ENCODE results near the gene ECHDC1.

The ECHDC1 gene

DNA sequence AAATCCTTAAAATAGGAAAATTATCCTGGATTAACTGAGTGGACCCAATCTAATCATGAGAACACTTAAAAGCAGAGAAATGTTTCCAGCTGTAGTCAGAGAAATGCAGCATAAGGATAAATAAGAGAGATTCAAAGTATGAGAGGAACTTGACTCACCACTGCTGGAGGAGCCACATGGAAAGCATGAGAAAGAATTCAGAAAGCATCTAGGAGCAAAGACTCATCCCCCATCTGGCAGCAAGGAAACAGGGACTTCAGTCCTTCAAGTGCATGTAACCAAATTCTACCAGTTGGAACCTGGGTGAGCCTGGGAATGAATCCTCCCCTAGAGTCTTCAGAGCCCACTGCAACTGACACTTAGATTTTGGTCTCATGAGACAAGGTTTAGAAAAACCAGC is 43.0 kb downstream of the ECHDC1 start:
- no peaks in the 10 kb centered on the region; the same call in 1 of the 2 replicates for H3K36me3 ChIP-seq (ENCODE audit: insufficient read depth, low read depth, low read length)

DNA sequence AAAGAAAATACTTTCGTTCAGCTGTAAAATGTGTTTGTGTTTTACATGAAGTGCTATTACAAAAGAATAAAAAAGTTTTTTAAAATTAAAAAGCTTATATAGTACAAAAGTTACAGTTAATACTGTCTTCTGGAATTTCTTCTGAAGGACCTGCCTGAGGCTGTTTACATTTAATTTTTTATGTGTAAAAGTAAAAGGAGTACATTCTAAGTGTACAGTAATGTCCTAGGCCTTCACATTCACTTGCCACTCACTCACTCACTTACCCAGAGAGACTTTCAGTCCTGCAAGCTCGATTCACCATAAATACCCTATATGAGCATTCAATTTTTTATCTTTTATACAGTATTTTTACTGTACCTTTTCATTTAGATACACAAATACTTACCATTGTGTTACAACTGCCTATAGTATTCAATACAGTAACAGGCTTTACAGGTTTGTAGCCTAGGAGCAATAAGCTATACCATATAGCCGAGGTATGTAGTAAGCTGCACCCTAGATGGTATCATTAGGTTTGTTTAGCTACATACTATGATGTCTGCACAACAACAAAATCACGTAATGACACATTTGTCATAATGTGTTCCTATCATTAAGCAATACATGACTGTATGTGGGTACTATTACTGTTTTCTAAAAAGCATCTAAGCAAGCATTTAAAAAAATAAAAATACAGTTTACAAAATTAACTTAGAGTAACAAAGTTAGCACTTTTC is 43.7 kb downstream of the ECHDC1 start:
- no peak overlapping the region for H3K9ac ChIP-seq (ENCODE audit: low read depth, low read length)
- H3K9me3 ChIP-seq (ENCODE audit: insufficient read depth, low read depth, low read length): no peaks in the 10 kb centered on the region
- no peaks in the 10 kb centered on the region for H3K27me3 ChIP-seq (ENCODE audit: insufficient read depth, low read length)

More for the DNA sequence above, 43.0 kb downstream of the ECHDC1 start:
- Histone ChIP-seq H3K27me3 (ENCODE audit: insufficient read depth, low read length) (no peaks in the 10 kb centered on the region), H3K9me3 (ENCODE audit: insufficient read depth, low read depth, low read length) (no peaks in the 10 kb centered on the region), H3K27ac (ENCODE audit: low read length) (no peak overlapping the region), H3K4me1 (ENCODE audit: insufficient read depth, low read length) (0 out of 2 replicates have a peak, but pooled peaks cover 3% of the 10 kb centered on the region), H3K9ac (ENCODE audit: low read depth, low read length) (no peak overlapping the region), H3K4me3 (ENCODE audit: low read length) (no peak overlapping the region)

DNA sequence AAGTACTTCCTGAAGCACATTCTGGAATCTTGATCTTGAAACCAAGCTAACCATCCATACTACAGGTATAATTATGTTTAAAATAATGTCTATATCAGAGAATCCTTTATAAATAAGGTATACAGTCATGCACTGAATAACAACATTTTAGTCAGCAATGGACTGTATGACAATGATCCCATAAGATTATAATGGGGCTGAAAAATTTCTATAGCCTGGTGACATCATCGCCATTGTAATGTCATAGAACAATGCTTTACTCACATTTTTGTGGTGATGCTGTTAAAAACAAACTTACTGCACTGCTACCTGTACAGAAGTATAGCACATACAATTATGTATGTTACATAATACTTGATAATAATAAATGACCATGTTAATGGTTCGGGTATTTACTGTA is 44.9 kb downstream of the ECHDC1 start:
- Histone ChIP-seq H3K27ac (ENCODE audit: low read length) (no peak overlapping the region), H3K9ac (ENCODE audit: low read depth, low read length) (no peak overlapping the region), H3K4me1 (ENCODE audit: insufficient read depth, low read length) (0 out of 2 replicates have a peak, but pooled peaks cover 3% of the 10 kb centered on the region), H3K36me3 (ENCODE audit: insufficient read depth, low read depth, low read length) (no peaks in the 10 kb centered on the region; the same call in 1 of the 2 replicates), H3K4me3 (ENCODE audit: low read length) (no peak overlapping the region), H3K27me3 (ENCODE audit: insufficient read depth, low read length) (no peaks in the 10 kb centered on the region), H3K9me3 (ENCODE audit: insufficient read depth, low read depth, low read length) (no peaks in the 10 kb centered on the region)

More for the DNA sequence above, 43.7 kb downstream of the ECHDC1 start:
- 0 out of 2 replicates have a peak, but pooled peaks cover 3% of the 10 kb centered on the region for H3K4me1 ChIP-seq (ENCODE audit: insufficient read depth, low read length)
- no peak overlapping the region for H3K4me3 ChIP-seq (ENCODE audit: low read length)
- no peaks in the 10 kb centered on the region; the same call in 1 of the 2 replicates for H3K36me3 ChIP-seq (ENCODE audit: insufficient read depth, low read depth, low read length)
- H3K27ac ChIP-seq (ENCODE audit: low read length): no peak overlapping the region

DNA sequence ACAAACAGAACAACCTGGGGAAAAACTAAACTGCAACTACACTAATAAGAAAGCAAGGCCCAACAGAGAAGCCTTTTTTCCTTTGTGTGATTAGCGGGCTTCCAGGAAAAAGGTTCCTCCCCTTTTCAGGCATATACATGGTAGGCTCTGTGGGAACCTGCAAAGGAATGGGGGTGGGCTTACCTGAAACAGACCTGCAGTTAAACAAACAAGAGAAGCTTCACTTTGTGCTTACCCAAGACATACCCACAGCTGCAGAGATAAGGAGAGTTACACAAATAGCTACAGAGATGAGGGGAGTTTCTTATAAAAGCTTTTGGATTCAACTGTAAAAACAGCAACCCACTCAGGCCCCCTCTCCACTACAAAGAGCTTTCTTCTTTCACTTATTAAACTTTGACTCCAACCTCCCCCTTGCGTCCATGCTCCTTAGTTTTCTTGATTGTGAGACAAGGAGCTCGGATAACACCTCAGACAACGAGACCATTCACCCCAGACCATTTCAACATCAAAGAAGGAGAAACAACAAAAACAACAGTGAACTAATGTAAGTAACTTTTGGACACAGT is 45.8 kb downstream of the ECHDC1 start:
- no peak overlapping the region; the same call in 1 of the 2 replicates for H3K4me3 ChIP-seq (ENCODE audit: low read length)
- no peak overlapping the region for H3K27ac ChIP-seq (ENCODE audit: low read length)
- no peaks in the 10 kb centered on the region; the same call in 1 of the 2 replicates for H3K36me3 ChIP-seq (ENCODE audit: insufficient read depth, low read depth, low read length)
- 0 out of 2 replicates have a peak, but pooled peaks cover 3% of the 10 kb centered on the region for H3K4me1 ChIP-seq (ENCODE audit: insufficient read depth, low read length)
- no peaks in the 10 kb centered on the region for H3K27me3 ChIP-seq (ENCODE audit: insufficient read depth, low read length)
- H3K9me3 ChIP-seq (ENCODE audit: insufficient read depth, low read depth, low read length): no peaks in the 10 kb centered on the region
- no peak overlapping the region; the same call in 1 of the 2 replicates for H3K9ac ChIP-seq (ENCODE audit: low read depth, low read length)

DNA sequence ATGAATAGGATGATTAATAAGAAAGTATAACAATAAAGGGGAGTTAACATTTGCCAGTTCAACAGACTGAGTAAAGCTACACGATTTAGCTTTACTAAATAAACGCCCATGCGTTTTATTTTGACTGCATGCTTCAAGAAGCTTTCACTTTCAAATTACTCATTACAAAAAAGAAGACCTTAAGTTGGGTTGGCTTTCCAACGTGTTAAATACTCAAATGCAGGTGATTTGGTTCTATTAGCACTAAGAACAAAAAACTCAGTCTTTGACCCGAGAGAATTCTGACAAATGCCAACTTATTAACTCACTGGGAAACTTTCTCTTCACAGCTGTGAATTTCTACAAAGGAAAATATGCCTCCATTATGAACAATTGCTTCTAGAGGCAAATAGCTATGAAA is 51.9 kb downstream of the ECHDC1 start:
- Histone ChIP-seq H3K9ac (ENCODE audit: low read depth, low read length) (no peak overlapping the region), H3K36me3 (ENCODE audit: insufficient read depth, low read depth, low read length) (peaks cover 36% of the 10 kb centered on the region), H3K27me3 (ENCODE audit: insufficient read depth, low read length) (no peaks in the 10 kb centered on the region), H3K9me3 (ENCODE audit: insufficient read depth, low read depth, low read length) (no peaks in the 10 kb centered on the region), H3K27ac (ENCODE audit: low read length) (no peak overlapping the region), H3K4me3 (ENCODE audit: low read length) (no peak overlapping the region), H3K4me1 (ENCODE audit: insufficient read depth, low read length) (peaks cover 10% of the 10 kb centered on the region; the same call in 1 of the 2 replicates)

DNA sequence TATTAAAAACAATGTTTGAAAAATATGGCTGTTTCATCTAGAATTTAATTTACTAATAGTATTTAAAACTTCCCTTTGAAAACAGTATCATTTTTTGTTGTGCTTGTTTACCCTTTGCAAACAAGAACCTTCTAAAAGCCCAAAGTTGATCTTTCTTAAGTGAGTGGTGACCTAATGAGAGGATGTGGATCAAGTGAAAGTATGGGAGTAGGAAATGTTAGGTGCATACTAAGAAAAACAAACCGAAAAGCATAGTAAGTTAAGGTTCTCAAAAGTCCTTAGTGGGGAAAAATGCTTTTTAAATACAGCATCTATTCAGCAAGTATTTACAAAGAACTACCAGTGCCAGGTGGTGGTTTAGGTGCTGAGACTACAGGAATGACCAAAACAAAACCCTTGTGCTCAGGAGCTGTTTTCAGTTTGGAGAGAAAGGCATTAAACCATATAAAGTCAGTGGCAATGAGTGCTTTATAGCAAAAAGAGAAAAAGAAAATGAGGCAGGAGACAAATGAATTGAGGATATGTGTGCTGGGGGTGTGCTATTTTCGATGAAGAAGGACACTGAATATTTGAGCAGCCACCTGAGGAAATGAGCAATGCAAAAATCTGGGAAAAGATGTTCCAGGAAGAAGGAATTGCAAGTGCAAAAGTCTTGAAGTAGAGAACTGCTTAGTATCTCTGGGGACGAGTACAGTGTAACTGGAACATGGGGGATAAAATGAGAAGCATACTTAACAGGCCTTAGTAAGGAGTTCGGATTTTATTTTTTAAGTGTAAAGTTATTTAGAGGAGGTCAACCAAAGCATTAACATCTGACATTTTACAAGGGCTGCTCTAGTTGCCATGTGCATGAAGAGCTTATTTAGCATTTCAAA is 52.8 kb downstream of the ECHDC1 start:
- H3K36me3 ChIP-seq (ENCODE audit: insufficient read depth, low read depth, low read length): peaks cover 45% of the 10 kb centered on the region

DNA sequence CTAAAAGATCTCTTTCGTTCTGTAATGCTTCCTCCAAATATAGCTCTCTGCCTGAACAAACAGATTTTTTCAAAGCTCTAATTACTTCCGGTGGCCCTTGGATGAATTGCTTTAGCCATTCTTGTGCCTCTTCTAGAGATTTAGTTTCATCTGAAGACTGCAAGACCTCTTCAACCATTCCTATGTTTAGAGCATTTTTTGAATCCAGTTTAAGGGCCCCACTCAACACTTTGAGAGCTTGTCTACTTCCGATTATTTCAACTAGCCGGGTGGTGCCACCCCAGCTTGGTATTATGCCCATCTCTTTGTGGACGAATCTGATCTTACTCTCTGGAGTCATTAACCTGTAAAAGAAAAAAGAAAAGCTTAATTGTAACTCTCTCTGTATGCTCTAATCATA is 53.5 kb downstream of the ECHDC1 start:
- H3K4me3 ChIP-seq (ENCODE audit: low read length): no peak overlapping the region
- no peaks in the 10 kb centered on the region for H3K27me3 ChIP-seq (ENCODE audit: insufficient read depth, low read length)
- no peak overlapping the region for H3K9ac ChIP-seq (ENCODE audit: low read depth, low read length)
- peaks cover 52% of the 10 kb centered on the region for H3K36me3 ChIP-seq (ENCODE audit: insufficient read depth, low read depth, low read length)
- no peaks in the 10 kb centered on the region for H3K9me3 ChIP-seq (ENCODE audit: insufficient read depth, low read depth, low read length)
- H3K27ac ChIP-seq (ENCODE audit: low read length): no peak overlapping the region
- peaks cover 10% of the 10 kb centered on the region; the same call in 1 of the 2 replicates for H3K4me1 ChIP-seq (ENCODE audit: insufficient read depth, low read length)

More for the DNA sequence above, 52.8 kb downstream of the ECHDC1 start:
- Histone ChIP-seq H3K4me3 (ENCODE audit: low read length) (no peak overlapping the region), H3K4me1 (ENCODE audit: insufficient read depth, low read length) (peaks cover 10% of the 10 kb centered on the region; the same call in 1 of the 2 replicates), H3K27ac (ENCODE audit: low read length) (no peak overlapping the region), H3K27me3 (ENCODE audit: insufficient read depth, low read length) (no peaks in the 10 kb centered on the region), H3K9me3 (ENCODE audit: insufficient read depth, low read depth, low read length) (no peaks in the 10 kb centered on the region), H3K9ac (ENCODE audit: low read depth, low read length) (no peak overlapping the region)

DNA sequence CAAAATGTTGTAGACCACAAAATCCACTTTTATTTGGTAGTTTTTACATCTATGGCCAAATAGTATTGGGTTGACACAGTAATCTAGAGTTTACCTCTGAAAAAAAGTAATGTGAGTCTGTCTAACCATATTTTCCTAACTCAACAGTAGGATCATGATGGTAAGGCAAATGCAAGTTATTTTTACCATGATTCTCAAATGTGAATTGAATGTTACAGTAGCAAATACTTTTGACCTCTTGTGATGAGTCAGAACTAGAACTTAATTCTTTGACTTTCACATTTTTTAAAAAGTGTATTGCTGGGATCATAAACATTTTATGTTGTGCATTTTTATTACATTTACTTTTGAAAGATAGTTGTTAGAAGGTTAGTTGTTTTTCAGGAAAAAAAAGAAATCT is 54.7 kb downstream of the ECHDC1 start:
- H3K4me3 ChIP-seq (ENCODE audit: low read length): no peak overlapping the region
- peaks cover 62% of the 10 kb centered on the region for H3K36me3 ChIP-seq (ENCODE audit: insufficient read depth, low read depth, low read length)
- H3K27ac ChIP-seq (ENCODE audit: low read length): no peak overlapping the region
- no peak overlapping the region for H3K9ac ChIP-seq (ENCODE audit: low read depth, low read length)
- peaks cover 10% of the 10 kb centered on the region; the same call in 1 of the 2 replicates for H3K4me1 ChIP-seq (ENCODE audit: insufficient read depth, low read length)
- no peaks in the 10 kb centered on the region for H3K27me3 ChIP-seq (ENCODE audit: insufficient read depth, low read length)
- H3K9me3 ChIP-seq (ENCODE audit: insufficient read depth, low read depth, low read length): no peaks in the 10 kb centered on the region

DNA sequence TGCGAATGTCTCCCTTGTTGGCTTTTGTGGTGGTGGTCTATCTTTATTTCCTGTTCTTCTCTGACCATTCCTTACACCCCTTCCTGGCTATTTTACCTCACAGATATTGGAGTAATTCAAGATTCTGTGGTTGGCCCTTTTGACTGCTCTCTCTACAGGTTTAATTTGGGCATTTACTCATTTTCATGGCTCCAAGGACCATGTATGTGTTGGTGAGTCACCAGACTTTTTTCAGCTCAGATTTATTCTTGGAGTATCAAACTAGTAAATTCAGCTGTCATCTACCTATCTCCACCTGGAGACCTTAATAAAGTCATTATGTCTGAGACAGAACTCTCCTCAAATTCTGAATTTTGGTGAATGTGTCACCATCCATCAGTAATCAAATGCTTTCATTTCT is 61.2 kb downstream of the ECHDC1 start:
- peaks cover 72% of the 10 kb centered on the region for H3K36me3 ChIP-seq (ENCODE audit: insufficient read depth, low read depth, low read length)
- H3K4me1 ChIP-seq (ENCODE audit: insufficient read depth, low read length): 0 out of 2 replicates have a peak, but pooled peaks cover 3% of the 10 kb centered on the region
- no peaks in the 10 kb centered on the region for H3K9me3 ChIP-seq (ENCODE audit: insufficient read depth, low read depth, low read length)
- no peak overlapping the region for H3K9ac ChIP-seq (ENCODE audit: low read depth, low read length)
- no peak overlapping the region for H3K4me3 ChIP-seq (ENCODE audit: low read length)
- H3K27ac ChIP-seq (ENCODE audit: low read length): no peak overlapping the region
- H3K27me3 ChIP-seq (ENCODE audit: insufficient read depth, low read length): no peaks in the 10 kb centered on the region

DNA sequence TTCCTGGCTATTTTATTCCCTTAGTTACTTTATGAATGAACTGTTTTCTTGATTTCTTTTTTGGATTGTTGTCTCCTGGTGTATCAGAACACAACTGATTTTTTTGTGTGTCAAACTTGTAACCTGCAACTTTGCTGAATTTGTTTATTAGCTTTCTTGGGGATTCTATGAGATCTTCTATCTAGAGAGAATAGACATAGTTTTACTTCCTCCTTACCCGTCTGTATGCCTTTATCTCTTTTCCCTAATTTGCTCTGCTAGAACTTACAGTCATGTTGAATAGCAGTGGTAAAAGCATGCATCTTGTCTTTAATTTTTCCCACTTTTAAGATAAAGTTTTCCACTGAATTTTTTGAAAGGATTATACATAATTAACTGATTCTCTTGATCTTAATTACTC is 63.6 kb downstream of the ECHDC1 start:
- H3K9ac ChIP-seq (ENCODE audit: low read depth, low read length): no peak overlapping the region
- no peak overlapping the region for H3K27ac ChIP-seq (ENCODE audit: low read length)
- no peaks in the 10 kb centered on the region for H3K9me3 ChIP-seq (ENCODE audit: insufficient read depth, low read depth, low read length)
- no peaks in the 10 kb centered on the region for H3K27me3 ChIP-seq (ENCODE audit: insufficient read depth, low read length)
- peaks cover 48% of the 10 kb centered on the region for H3K36me3 ChIP-seq (ENCODE audit: insufficient read depth, low read depth, low read length)
- 0 out of 2 replicates have a peak, but pooled peaks cover 3% of the 10 kb centered on the region for H3K4me1 ChIP-seq (ENCODE audit: insufficient read depth, low read length)
- no peak overlapping the region for H3K4me3 ChIP-seq (ENCODE audit: low read length)
